GM12875 (cell line): ENCODE measurements around the gene CCS.

Source experiments
- H3K4me3 ChIP-seq: one replicate; pipeline ENCODE4 v1.5.1; 2011; ENCODE audit warnings: low read depth, low read length, control low read depth
- TF ChIP-seq, protein P1 (sequence below): IDR thresholded peaks from 2 replicates; pipeline ENCODE4 v1.5.1; 2011; ENCODE audit warnings: low read depth, mild to moderate bottlenecking, control low read depth, inconsistent platforms, low read length, moderate library complexity, borderline replicate concordance; ENCODE audit not compliant: insufficient read depth

CCS gene

GRCh38 chr11:66625041-66625751 is 32.2 kb downstream of the CCS start:
- no peak overlapping the region for H3K4me3 ChIP-seq
- TF ChIP-seq, protein P1, sequence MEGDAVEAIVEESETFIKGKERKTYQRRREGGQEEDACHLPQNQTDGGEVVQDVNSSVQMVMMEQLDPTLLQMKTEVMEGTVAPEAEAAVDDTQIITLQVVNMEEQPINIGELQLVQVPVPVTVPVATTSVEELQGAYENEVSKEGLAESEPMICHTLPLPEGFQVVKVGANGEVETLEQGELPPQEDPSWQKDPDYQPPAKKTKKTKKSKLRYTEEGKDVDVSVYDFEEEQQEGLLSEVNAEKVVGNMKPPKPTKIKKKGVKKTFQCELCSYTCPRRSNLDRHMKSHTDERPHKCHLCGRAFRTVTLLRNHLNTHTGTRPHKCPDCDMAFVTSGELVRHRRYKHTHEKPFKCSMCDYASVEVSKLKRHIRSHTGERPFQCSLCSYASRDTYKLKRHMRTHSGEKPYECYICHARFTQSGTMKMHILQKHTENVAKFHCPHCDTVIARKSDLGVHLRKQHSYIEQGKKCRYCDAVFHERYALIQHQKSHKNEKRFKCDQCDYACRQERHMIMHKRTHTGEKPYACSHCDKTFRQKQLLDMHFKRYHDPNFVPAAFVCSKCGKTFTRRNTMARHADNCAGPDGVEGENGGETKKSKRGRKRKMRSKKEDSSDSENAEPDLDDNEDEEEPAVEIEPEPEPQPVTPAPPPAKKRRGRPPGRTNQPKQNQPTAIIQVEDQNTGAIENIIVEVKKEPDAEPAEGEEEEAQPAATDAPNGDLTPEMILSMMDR = no peak

- TF ChIP-seq, protein P1 = no peak
- no peak overlapping the region for H3K4me3 ChIP-seq
These were observed 32.8 kb downstream of the CCS start for GRCh38 chr11:66625752-66626149.

GRCh38 chr11:66626382-66626781 is 33.4 kb downstream of the CCS start:
- TF ChIP-seq, protein P1 = no peak
- H3K4me3 ChIP-seq = no peak overlapping the region

DNA sequence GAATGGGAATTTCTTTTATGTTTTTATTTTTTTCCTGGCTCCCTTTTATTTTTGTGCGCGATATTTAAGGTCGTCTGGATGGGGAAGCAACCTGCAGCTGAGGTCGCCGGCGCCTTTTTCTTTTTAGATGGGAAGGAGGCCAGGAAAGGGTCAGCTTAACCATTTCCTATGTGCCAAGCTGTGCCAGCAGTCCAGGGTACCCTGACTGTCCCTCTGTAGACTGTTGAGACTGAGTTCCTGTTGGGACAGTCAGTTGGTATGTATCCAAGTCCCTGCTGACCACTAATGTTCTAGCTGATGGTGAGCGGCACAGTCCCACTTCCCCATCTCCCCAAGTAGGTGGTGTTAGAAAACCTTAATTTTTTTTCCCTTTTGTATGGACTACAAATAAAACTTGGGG is 33.9 kb downstream of the CCS start:
- no peak overlapping the region for H3K4me3 ChIP-seq
- TF ChIP-seq, protein P1 = no peak

DNA sequence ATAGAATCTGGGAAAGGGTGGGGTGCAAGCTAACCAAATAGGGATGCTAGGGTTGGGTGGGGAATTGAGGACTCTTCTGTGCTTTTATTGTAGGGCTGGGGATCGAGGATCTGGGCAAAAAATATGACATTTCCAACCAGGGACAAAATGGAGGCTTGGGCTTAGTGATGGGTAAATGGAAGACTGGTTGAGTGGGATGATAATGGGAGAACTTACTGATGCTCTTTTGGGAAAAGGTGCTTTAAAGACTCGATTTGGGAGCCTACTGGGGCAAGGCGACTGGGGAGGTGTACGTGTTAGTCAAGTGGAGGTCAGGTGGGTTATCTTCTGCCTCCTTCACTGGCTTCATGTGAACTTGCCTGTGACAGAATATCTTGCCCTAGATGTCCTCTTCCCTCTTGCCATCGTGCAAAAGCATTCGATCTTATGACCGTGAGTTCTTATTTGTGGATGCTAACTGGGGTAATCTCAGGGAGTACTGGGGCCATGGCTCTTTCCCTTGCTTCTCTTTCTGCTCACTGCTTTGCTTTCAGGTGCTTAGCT is 35.1 kb downstream of the CCS start:
- H3K4me3 ChIP-seq = no peak overlapping the region
- TF ChIP-seq, protein P1 = no peak

DNA sequence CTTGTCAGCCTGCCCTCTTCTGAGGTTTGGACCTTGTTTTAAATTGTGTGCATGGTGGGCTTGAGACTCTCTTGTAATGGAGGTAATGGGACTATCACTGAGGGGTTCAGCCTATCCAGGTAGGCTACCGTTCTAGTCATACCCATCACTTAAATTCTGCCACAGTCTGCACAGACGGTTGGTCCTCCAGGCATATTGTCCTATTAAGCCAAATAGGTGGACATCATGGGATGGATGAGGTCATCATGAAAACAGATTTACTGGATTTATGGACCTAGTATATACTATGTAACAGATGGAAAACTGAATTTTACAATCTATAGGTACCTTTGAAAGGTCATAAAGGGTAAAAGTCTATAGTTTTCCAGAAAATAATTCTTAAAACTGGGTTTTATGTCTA is 36.4 kb downstream of the CCS start:
- H3K4me3 ChIP-seq = no peak overlapping the region
- TF ChIP-seq, protein P1 = no peak

DNA sequence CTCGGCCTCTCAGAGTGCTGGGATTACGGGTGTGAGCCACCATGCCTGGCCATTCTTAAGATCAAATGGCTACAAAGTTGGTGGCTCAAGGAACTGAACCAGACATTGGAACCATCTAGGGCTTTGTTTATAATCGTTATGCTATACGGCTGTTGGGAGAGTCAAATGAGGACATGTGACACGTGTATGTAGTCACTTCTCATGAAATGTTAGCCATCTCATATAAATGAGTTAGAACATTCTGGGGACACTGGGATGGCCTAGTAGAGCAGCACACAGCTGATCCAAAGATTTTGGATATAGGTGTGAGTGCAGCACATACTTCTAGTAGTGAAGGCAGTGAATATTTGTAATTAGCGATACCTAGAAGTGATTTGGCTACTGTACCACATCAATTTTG is 38.9 kb downstream of the CCS start:
- H3K4me3 ChIP-seq = no peak overlapping the region
- TF ChIP-seq, protein P1 = no peak
